Measurements from ENCODE around the gene ZNF683.
A peak's percentile ranks its signal among the peaks of the same experiment; 100 is the strongest.
"Not testable (repeated sequence)": the region's sequence is repeated elsewhere in the genome, so short reads cannot be mapped to it uniquely, and the experiment has no call there.

ZNF683 gene

GRCh38 chr1:26340047-26340481 is 32.5 kb downstream of the ZNF683 start:
- DNase-seq: no peak
- intact Hi-C loops (cut with DNase I): no loop called here

GRCh38 chr1:26338670-26339069 is 33.9 kb downstream of the ZNF683 start:
- intact Hi-C loops (cut with DNase I): no loop called here
- DNase-seq: no peak

- DNase-seq: no peak
- intact Hi-C loops (cut with DNase I): no loop called here
Measured at GRCh38 chr1:26337625-26338024, 34.9 kb downstream of the ZNF683 start.

- intact Hi-C loops (cut with DNase I): no loop called here
- DNase-seq: no peak
Measured at GRCh38 chr1:26337206-26337535, 35.4 kb downstream of the ZNF683 start.

- intact Hi-C loops (cut with DNase I): no loop called here
- peak in 1 of 10 donors; percentile 17 for DNase-seq
Measured at GRCh38 chr1:26336477-26337205, 35.9 kb downstream of the ZNF683 start.

- DNase-seq: peak in 1 of 10 donors; percentile 36
- intact Hi-C loops (cut with DNase I): no loop called here
Measured at GRCh38 chr1:26335774-26336476, 36.6 kb downstream of the ZNF683 start.

- intact Hi-C loops (cut with DNase I); DNase-seq: not testable (repeated sequence)
Measured at GRCh38 chr1:26333312-26333711, 39.2 kb downstream of the ZNF683 start.

- intact Hi-C loops (cut with DNase I): no loop called here
- DNase-seq: no peak
Measured at GRCh38 chr1:26330276-26330675, 42.3 kb downstream of the ZNF683 start.

- intact Hi-C loops (cut with DNase I); DNase-seq: not testable (repeated sequence)
Measured at GRCh38 chr1:26329380-26329779, 43.2 kb downstream of the ZNF683 start.

GRCh38 chr1:26328597-26328996 is 44.0 kb downstream of the ZNF683 start:
- intact Hi-C loops (cut with DNase I): no loop called here
- DNase-seq: no peak

GRCh38 chr1:26327956-26328362 is 44.6 kb downstream of the ZNF683 start:
- DNase-seq: no peak
- intact Hi-C loops (cut with DNase I): no loop called here

GRCh38 chr1:26324550-26324949 is 48.0 kb downstream of the ZNF683 start:
- DNase-seq: no peak
- intact Hi-C loops (cut with DNase I): no loop called here

GRCh38 chr1:26323382-26323781 is 49.2 kb downstream of the ZNF683 start:
- no peak for DNase-seq
- intact Hi-C loops (cut with DNase I): no loop called here

- intact Hi-C loops (cut with DNase I): no loop called here
- DNase-seq: no peak
Measured at GRCh38 chr1:26322042-26322331, 50.6 kb downstream of the ZNF683 start.

GRCh38 chr1:26321315-26322041 is 51.1 kb downstream of the ZNF683 start:
- peak; percentile 84 to 98 (median 96) for DNase-seq
- intact Hi-C loops (cut with DNase I): loop anchor here (1.0 to 2.0 kb wide), 2 partner anchors 36 to 47 kb away; no protein-coding TSS in a partner anchor

- intact Hi-C loops (cut with DNase I): loop anchor here (1.0 to 2.0 kb wide), 2 partner anchors 36 to 46 kb away; no protein-coding TSS in a partner anchor
- DNase-seq: no peak
Measured at GRCh38 chr1:26320896-26321295, 51.7 kb downstream of the ZNF683 start.

- DNase-seq: peak in 2 of 10 donors; percentile 15 to 28
- intact Hi-C loops (cut with DNase I): no loop called here
Measured at GRCh38 chr1:26318338-26319064, 54.0 kb downstream of the ZNF683 start.

- intact Hi-C loops (cut with DNase I): no loop called here
- DNase-seq: no peak
Measured at GRCh38 chr1:26317612-26318337, 54.8 kb downstream of the ZNF683 start, which contains the start of gene CD52. Gene CD52, plus strand, starts transcription at chr1:26317958. Its CDS starts 60 bp downstream, at chr1:26318018.

- intact Hi-C loops (cut with DNase I): no loop called here
- DNase-seq: no peak
Measured at GRCh38 chr1:26317146-26317545, 55.4 kb downstream of the ZNF683 start.

Data from posterior cingulate gyrus (tissue), 11 donors.